Uterus (tissue), 2 donors: ENCODE data around the gene SPI1.

Experiments
- POLR2A ChIP-seq, 2 donors: fragments of 450-650 bp; IDR thresholded peaks; one replicate each; pipeline ENCODE4 v1.6.1; 2016; ENCODE audit warnings: antibody characterized with exemption in 2 of 2, mild to moderate bottlenecking in 1 of 2, moderate library complexity in 1 of 2
- TF ChIP-seq, protein P1 (sequence below), 4 experiments: fragments of 200-600 bp in 2 of 4; fragments of 450-650 bp in 2 of 4; sonication (generic) in 2 of 4; IDR thresholded peaks; one replicate each; pipeline ENCODE4 v1.5.1; 2016 to 2019; ENCODE audit warnings: antibody characterized with exemption in 4 of 4, mild to moderate bottlenecking in 2 of 4, moderate library complexity in 1 of 4

DNA sequence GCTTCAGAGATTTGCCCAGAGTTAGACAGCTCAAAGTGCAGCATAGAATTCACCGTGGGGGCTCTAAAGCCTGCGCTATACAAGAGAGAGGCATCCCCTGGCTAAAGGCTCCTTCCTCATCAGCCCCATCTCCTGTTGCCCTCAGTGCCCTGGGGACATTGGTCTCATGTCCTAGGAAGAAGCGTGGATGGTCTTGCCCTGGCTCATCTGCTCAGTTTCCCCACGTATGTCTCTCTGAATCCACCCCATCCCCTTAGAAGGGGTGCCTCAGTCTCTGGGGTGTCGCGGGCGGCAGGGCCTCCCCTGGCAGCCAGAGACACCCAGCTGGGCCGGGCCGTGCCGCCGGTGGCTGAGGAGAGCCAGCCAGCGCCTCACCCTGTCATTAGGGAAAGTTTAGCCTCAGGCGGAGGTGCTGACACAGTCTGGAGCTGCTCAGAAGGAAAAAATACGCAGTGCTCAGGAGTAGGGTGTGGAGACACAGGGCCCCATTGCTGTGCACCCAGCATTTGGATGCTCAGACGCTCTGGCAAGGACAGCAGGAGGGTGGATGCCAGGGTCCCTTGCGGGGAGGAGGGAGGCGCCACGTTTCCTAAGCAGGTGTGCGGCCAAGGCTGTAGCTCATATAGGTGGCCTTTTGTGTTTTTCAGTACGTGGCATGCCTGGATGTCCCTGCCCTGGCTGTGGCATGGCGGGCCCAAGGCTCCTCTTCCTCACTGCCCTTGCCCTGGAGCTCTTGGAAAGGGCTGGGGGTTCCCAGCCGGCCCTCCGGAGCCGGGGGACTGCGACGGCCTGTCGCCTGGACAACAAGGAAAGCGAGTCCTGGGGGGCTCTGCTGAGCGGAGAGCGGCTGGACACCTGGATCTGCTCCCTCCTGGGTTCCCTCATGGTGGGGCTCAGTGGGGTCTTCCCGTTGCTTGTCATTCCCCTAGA lies 31.4 kb upstream of the SPI1 start:
- TF ChIP-seq, protein P1, sequence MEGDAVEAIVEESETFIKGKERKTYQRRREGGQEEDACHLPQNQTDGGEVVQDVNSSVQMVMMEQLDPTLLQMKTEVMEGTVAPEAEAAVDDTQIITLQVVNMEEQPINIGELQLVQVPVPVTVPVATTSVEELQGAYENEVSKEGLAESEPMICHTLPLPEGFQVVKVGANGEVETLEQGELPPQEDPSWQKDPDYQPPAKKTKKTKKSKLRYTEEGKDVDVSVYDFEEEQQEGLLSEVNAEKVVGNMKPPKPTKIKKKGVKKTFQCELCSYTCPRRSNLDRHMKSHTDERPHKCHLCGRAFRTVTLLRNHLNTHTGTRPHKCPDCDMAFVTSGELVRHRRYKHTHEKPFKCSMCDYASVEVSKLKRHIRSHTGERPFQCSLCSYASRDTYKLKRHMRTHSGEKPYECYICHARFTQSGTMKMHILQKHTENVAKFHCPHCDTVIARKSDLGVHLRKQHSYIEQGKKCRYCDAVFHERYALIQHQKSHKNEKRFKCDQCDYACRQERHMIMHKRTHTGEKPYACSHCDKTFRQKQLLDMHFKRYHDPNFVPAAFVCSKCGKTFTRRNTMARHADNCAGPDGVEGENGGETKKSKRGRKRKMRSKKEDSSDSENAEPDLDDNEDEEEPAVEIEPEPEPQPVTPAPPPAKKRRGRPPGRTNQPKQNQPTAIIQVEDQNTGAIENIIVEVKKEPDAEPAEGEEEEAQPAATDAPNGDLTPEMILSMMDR (IDR thresholded peaks at IDR 0.05), result no peak
- TF ChIP-seq POLR2A (IDR thresholded peaks at IDR 0.05), result no peak
